Ovary (tissue), 3 donors: ENCODE results near the gene CTDP1.

Experiments used
- CTCF ChIP-seq, 3 donors: fragments of 450-650 bp in 2 of 3; fragments of 200-600 bp in 1 of 3; IDR thresholded peaks; one replicate each; pipeline versions ENCODE4 v1.5.1 to v1.8.0; 2016 to 2022; ENCODE audit warnings: antibody characterized with exemption in 3 of 3, mild to moderate bottlenecking in 1 of 3
- EP300 ChIP-seq: sonication (generic); formaldehyde crosslinking; IDR thresholded peaks from one replicate; pipeline ENCODE4 v1.6.1; 2017; ENCODE audit warnings: antibody characterized with exemption
- POLR2A ChIP-seq: fragments of 450-650 bp; IDR thresholded peaks from one replicate; pipeline ENCODE4 v1.6.1; 2017; ENCODE audit warnings: antibody characterized with exemption, mild to moderate bottlenecking, moderate library complexity
- donor health status: DM: no; HTN: no; CAD: no.

- TF ChIP-seq CTCF (IDR thresholded peaks at IDR 0.05) (no peak), POLR2A (no peak), EP300 (no peak)
Measured at GRCh38 chr18:79728931-79729586, 49.5 kb downstream of the CTDP1 start.
